GM18508 (cell line): ENCODE data around the gene GPC3.
"Not testable (repeated sequence)": the region's sequence is repeated elsewhere in the genome, so short reads cannot be mapped to it uniquely, and the experiment has no call there.

Source experiments
- ATAC-seq: cut with Tn5 transposase; IDR thresholded peaks from one replicate; pipeline ENCODE4 v1.9.1; 2021; ENCODE audit warnings: moderate number of reproducible peaks; ENCODE audit not compliant: insufficient read depth, unreplicated experiment

Gene GPC3

DNA sequence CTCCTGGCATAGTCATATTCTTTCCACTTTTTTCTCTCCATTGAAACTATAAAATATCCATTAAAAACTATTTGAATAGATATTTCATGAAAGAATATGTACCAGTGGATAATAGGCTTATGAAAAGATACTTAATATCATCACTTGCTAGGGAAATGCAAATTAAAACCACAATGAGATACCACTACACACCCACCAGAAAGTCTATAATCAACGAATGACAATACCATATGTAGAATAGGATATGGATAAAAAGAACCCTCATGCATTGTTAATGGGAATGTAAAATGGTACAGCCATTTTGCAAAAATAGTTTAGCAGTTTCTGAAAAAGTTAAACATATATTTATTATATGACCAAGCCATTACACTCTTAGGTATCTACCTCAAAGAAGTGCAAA lies 351.4 kb downstream of the GPC3 start:
- no peak for ATAC-seq

DNA sequence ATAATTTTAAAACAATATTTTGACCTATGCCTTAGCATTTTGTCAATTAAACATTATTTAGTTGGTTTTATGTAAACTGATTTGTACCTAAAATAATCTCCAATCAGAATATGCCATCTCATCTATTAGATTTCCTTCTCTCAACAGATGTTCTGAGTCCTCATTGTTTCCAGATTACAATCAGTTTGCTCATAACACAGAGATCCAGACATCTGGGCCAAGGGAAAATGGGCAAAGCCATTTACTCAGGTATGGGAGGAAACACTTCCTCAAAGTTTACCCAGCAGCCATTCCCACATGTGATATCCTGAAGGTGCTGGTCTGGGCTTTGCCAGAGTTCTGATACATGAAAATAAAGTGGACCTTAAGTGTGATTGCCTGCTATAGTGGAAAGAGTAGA lies 352.2 kb downstream of the GPC3 start:
- ATAC-seq: no peak

DNA sequence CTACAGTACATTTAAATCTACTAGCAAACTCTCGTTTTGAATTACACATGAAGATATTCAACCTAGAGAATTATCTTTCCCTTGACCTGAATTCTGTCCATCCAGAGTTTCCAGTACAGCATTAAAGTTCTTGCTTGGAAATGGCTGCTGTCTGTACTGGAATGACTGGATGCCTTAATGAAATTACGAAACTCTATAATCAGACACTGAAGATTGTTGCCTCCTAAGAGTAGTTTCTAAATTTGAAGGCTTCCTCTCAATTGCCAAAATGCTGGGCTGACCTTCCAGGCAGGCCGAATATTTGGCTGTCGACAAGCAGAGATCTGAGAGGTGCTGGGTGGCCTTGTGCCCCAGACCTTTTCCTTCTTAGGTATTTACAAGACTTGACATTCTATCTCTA lies 355.0 kb downstream of the GPC3 start:
- no peak for ATAC-seq

DNA sequence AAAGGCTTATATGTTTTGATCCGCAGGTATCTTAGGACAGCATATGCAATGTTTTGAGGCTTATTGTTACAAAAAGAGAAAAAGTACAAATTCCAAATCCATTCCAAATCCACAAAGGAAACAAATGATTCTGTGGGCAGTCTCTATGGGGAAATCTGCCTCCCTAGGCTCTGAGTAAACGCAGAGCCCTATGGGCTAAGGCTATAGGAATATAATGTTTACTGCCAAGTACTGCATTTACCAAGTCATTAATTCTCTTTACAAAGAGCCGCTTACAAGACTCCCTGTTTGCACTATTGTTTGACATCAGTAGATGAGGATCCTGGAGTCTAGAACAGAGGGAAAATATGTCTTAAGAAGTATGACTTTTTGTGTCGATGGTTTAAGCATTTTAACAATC lies 357.7 kb downstream of the GPC3 start:
- ATAC-seq: no peak

DNA sequence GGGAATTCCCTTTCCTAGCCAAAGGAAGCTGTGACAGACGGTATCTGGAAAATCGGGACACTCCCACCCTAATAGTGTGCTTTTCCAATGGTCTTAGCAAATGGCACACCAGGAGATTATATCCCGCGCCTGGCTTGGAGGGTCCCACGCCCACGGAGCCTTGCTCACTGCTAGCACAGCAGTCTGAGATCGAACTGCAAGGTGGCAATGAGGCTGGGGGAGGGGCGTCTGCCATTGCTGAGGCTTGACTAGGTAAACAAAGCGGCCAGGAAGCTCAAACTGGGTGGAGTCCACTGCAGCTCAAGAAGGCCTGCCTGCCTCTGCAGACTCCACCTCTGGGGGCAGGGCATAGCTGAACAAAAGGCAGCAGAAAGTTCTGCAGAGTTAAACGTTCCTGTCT lies 364.0 kb downstream of the GPC3 start:
- not testable (repeated sequence) for ATAC-seq

DNA sequence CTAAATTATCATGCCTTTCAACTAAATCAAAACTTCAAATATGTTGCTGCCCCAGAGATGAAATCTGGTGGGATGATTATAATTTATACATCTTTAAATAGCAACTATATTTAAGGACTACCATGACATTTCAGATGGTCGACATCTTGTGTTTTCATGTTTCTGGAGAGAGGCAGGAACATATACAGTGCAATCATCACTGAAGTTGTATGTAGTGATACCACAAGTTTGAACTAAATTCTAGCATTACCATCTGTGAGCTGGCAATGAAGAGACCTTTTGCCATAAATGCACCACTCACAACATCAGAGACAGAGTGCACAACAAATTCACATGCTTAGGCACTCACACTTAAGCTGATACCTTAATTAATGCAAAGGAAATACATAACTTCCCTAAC lies 373.7 kb downstream of the GPC3 start:
- no peak for ATAC-seq

DNA sequence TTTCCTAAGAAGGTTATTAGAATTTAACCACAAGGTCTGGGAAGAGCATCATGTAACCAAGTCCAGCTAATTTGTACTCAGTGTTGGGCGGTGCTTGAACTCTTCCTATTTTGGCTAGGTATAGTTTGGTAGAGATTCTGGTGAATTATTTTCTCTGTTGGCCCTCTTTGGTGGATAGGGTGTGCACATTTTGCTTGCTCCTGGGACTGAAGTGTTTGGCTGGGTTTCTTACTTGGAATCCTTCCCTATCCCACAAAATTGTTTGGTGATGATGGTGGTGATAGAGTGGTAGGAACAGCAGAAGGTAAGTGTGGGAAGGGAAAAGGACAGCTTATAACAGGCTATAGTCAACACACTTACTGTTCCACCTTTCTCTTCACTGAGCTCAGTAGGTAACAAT lies 375.3 kb downstream of the GPC3 start:
- ATAC-seq: no peak

DNA sequence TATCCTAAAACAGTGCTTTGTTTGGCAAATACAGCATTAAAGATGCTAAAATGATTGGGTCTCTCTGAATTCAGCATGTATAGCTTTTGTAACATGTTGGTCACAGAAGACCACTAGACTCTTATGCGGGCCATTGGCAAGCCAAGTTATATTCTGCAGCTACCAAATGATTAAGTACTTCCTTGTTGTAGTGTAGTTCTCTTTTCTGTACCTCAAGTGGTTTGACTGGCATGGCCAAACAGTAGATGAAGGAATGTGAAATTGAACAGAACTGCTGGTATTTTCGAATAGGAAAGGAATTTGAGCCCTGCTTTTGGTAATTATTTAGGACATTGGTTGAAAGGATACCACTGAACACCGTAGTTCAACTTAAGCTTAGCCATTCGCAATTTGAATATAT lies 376.2 kb downstream of the GPC3 start:
- ATAC-seq: no peak

DNA sequence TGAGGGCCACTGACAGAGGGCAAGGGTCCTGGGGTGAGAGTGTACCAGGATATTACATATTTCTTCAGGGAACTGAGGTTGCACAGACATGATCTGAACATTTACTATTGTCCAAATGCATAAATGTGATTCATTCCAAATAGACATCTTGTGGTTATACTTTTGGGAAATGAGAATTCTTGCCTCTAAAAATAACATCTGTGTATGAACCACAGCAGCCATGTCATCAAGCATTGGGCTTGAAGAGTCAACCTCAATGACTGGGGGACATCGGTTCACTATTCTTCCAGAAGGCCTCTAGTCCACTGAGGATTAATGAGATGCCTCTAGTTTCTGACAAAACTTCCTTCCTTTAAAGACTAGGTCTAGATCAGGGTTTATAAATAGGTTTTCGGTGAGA lies 377.0 kb downstream of the GPC3 start:
- no peak for ATAC-seq

DNA sequence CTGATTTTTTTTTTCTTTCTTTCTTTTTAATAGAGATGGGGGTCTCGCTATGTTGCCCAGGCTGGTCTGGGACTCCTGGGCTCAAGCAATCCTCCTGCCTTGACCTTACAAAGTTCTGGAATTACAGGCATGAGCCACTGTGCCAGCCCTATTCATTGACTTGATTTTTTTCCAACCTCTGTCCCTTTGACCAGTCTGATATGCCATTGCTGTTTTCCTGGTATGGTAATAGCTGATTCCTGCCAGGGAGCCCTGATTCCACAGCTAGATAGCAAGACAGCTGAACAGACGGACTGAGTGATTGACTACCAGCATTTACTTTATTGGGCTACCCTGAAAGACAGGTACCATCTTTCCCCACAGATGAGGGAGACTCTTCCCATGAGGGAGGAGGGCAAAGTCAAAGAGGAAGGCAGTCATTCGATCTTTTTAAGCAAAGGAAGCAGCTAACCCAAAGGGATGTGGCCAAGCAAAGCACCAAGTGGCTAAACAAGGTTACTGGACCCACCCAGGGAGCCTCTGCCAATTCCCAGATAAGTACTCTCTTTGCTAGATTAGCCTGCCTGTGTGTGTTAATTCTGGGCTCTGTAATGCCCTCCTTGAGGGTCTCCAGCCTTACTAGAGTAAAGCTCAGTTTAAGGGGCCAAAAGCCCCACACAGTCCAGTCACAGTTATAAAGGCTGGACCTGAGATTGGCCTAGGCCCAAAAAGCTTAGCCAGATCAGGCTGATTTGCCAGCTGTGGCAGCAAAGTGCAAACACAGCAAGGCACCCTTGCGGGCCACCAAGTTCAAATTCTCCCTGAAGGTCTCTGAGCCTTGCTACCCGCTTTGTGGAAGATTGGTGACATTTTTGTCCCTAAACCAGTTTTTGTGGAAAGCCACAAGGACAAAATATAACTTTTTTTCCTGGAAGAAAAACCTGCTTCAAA lies 377.7 kb downstream of the GPC3 start:
- ATAC-seq: no peak

DNA sequence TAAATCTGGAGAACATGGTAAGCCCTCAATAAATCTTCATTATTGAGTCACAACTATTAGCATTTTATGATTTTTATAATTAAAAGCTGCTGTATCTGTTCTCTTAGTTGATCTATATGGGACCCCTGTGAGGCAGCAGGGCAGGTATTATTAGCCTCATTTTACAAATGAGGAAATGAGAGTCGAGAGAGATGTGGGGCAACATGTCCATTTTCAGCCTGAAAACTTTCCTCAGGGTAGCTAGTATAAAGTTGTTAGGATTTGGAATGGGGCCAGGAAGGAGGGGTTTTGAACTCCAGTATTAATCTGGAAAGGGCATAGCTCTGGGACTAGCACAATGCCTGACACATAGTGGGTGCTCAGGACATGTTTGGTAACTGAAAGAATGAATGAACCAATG lies 378.4 kb downstream of the GPC3 start:
- ATAC-seq: no peak

DNA sequence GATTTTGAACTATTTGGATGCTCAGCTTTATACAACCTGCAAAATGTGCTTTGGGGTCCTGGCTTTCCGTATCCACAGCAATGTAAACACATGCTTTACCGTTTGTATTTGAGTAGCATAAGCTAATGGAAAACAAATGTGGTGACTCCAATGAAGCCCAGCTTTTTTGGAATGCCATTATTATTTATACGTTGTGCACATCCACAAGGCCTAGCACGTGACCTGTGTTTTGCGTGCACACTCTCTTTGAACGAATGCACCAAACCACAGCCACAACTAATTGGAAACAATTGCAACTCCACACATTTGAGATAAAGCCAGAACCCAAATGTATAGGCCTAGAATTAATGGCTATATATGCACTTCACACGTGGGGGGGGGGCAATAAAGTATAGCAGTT lies 380.6 kb downstream of the GPC3 start:
- no peak for ATAC-seq

DNA sequence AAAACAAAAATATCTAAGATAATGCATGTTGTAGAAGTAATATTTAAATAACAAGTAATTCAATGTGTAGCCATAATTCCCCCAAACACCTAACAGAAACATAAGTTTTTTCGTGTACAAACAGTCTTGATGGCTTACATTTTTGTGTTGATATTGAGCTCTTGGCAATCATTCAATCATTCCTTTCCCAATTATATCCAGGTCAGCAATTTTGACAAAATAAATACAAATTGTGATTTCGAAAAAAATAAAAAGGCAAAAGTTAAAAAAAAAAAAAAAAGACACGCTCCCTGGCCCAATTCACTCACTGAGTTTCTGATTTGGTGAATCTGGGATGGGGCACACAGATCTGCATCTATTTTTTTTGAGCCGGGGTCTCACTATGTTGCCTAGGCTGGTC lies 382.5 kb downstream of the GPC3 start:
- no peak for ATAC-seq

DNA sequence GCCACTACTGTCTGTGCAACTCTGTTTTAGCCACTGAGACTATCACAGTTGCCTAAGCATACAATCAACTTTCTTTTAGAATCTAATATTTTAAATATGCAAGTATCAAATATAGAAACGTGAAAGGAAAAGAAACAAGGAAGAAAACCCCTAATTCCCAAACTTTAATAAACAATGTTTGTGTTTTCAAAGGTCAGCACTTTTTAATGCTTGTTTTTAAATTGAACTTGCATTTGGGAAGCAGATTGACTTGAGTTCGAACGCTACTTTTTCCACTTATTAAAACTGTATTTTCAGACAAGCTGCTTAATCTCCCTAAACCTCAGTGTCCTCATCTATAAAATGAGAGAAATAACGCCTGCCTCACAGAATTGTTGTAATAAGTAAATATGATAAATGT lies 384.3 kb downstream of the GPC3 start:
- ATAC-seq: no peak

DNA sequence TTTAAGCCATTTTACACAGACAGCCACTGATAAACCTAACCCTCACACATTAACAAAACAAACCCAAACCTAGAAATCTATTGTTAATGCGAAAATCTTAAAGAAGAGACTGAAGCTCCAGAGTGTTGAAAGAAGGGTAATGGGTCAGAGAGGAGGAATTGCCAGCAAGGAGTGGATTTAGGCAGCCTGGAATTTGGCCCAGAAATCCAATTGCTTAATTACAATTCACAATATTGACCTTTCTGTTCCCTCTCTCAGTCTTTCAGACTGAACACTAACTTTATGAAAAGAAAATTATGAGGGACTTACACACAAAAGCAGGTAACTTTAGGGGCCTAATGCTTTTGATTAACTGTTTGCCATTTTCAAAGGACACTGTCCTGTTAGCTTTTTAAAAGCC lies 384.9 kb downstream of the GPC3 start:
- ATAC-seq: no peak

DNA sequence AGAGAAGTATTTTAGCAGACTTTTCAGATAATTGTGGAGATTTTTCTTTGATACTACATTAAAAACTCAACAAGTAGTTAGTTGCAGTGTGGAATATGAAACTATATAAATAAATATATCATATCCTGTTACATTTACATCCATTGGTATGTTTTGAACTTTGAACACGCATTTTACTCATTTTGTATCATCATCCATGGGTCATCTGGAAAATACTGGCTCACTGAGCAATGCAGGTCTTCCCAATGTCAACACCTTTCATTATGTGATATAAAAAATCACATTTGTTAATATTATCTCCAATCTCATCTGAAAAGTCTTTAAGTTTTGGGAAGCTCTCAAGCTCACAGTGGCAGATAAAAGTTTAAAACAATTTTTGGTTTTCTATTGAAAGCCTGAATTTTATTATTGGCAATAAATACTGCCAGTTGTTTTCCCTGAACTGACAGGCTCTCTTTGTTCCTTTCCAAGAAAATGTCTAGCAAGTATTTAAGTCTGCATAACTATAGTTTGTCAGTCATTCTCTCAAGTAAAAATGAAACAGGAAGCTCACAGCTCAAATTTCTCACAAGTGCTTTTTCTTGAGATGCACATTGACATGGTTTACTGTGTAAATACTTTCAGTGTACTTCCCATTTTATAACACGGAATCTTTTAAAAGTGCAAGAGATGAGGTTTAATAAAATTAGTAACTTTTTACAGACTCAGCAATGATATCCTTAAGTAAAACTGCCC lies 386.6 kb downstream of the GPC3 start:
- ATAC-seq: no peak

DNA sequence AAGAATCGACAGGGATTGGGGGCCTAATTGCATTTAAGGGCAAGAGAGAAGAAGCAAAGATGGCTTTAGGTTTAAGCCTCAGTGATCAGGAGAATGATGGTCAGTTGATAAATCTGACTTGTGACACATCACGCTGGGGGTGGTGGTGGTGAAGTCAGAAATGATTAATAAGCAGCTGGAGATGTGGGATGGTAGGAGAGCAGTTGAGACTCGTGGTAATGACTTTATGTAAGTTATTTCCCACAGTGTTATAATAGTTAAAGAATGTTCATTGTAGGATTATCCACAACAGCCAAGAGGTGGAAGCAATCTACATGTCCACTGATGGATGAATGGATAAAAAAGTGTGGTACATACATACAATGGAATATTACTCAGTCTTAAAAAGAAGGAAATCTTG lies 391.2 kb downstream of the GPC3 start:
- ATAC-seq: no peak

DNA sequence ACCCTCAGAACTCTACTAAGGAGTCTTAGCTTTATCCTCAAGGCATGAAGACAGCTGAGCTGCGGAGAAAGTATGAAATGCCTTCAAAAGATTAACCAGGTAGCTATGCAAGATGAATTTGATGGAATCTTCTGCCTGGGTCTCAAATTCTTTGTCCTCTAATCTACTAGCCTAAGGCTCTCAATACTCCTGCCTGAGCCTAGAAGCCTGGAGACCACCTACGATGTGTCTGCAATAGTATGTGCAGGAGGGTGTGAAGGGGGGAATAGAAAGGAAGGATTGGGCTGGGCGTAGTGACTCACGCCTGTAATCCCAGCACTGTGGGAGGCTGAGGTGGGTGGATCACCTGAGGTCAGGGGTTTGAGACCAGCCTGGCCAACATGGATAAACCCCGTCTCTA lies 391.9 kb downstream of the GPC3 start:
- no peak for ATAC-seq

DNA sequence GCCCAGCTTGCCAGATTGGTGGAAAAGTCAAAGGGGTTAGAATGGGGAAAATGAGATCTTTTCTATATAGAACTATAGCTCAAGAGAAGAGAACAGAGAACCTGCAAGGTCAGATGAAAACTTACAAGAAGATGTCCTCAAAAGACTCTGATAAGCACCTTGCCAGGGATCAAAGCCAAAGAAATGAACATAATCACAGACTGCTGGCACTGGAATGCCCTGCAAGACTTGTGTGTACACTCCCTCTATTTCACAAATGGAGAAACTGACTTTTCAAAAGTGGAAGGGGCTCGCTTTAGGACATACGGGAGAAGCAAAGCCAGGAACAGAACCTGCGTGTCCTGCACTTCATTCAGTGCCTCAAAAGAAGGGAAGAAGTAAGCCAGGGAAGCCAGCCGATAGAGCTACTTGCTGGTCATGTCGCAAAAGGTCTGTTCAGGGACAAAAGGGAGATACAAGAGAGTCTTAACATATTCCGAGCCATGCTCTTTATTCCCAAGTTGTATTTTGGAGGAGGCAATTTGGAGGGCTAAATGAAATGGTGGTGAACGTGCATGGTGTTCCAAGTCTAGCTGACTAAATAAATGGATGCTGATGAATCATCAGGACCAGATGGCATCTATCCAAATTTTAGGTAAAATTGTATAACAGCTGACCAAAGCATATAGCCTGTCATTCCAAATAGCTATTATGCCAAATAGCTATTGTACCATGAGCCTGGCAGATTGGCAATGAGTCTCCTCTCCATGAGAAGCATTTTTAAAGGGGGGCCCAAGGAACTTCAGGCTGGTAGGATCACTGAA lies 394.5 kb downstream of the GPC3 start:
- no peak for ATAC-seq

DNA sequence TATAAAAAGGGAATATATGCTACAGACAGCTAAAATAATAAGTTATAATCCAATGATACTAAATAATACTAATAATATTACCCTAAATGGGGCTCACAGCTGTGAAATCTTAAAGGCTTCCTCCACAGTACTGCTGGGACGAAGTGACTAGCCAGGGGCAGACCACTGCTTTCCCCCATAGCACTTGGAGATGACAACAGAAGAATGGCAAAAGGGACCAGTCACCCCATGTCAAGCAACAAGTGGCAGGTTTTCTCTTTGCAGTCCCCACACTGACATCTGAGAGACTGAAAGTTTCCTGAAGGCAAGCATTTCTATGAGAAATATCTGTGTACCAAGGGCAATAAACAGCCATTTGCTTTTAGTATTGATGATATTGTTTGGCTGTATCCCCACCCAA lies 396.6 kb downstream of the GPC3 start:
- no peak for ATAC-seq

DNA sequence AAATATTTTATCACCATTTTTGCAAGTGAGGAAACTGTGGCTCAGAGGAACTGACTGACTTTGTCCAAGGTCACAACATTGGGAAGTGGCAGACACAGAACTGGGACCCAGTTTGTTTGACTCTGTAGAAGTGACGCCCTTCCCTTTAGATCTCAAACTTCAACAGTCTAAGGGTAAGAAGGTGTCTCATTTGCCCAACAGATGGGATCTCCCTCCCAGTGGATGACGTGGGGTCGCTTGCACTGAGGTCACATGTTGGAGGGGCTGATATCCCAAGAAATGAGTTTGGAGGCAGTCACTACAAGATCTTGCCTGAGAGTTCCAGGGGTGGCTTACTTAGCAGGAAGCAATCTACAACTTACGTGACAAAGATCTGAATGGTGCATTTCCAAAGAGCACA lies 397.6 kb downstream of the GPC3 start:
- ATAC-seq: no peak
